Spleen (tissue), 11 donors: Measurements from ENCODE around the gene DUSP10. TPM values are rescaled to one million over a fixed set of nuclear protein-coding genes. Genes with fewer than 3 reads are reported as not detected.

ENCODE experiments used
- DNase-seq: peaks from one replicate; pipeline ENCODE4 v3.0.0-alpha.2; 2020
- H3K27ac ChIP-seq, 8 donors: fragments of 200-600 bp; sonication (generic) in 7 of 8; 1 replicate in 4 of 8; 2 replicates in 4 of 8; pipeline versions ENCODE4 v1.5.0 to v1.8.0; 2016 to 2021; ENCODE audit warnings: inconsistent platforms in 4 of 8, mild to moderate bottlenecking in 4 of 8, moderate library complexity in 1 of 8
- H3K27me3 ChIP-seq, 7 donors: fragments of 200-600 bp; sonication (generic) in 6 of 7; replicated peaks in 1 of 7; 1 replicate in 4 of 7; 2 replicates in 3 of 7; pipeline versions ENCODE4 v1.5.0 to v1.8.0; 2016 to 2021; ENCODE audit warnings: inconsistent platforms in 3 of 7, mild to moderate bottlenecking in 1 of 7
- H3K36me3 ChIP-seq, 6 donors: fragments of 200-600 bp; sonication (generic) in 5 of 6; 1 replicate in 4 of 6; 2 replicates in 2 of 6; pipeline versions ENCODE4 v1.5.0 to v1.8.0; 2016 to 2021; ENCODE audit warnings: inconsistent platforms in 2 of 6
- H3K4me1 ChIP-seq, 6 donors: fragments of 200-600 bp; sonication (generic) in 5 of 6; 1 replicate in 3 of 6; 2 replicates in 3 of 6; pipeline versions ENCODE4 v1.5.0 to v1.8.0; 2016 to 2021; ENCODE audit warnings: inconsistent platforms in 3 of 6
- H3K4me3 ChIP-seq, 8 donors: fragments of 200-600 bp; sonication (generic) in 7 of 8; 1 replicate in 4 of 8; 2 replicates in 4 of 8; pipeline versions ENCODE4 v1.5.0 to v1.8.0; 2016 to 2021; ENCODE audit warnings: inconsistent platforms in 4 of 8, mild to moderate bottlenecking in 4 of 8, moderate library complexity in 2 of 8
- H3K9me3 ChIP-seq, 8 donors: fragments of 200-600 bp; sonication (generic) in 7 of 8; 1 replicate in 4 of 8; 2 replicates in 4 of 8; pipeline versions ENCODE4 v1.5.0 to v1.8.0; 2016 to 2021; ENCODE audit warnings: inconsistent platforms in 4 of 8
- POLR2A ChIP-seq, 3 donors: fragments of 450-650 bp; IDR thresholded peaks; one replicate each; pipeline ENCODE4 v1.5.1; 2017; ENCODE audit warnings: antibody characterized with exemption in 3 of 3, mild to moderate bottlenecking in 1 of 3
- POLR2AphosphoS5 ChIP-seq, 3 donors: sonication (generic); formaldehyde crosslinking; IDR thresholded peaks; one replicate each; pipeline ENCODE4 v1.5.1; 2017; ENCODE audit warnings: antibody characterized with exemption in 3 of 3
- WGBS, 5 donors: extraction: QIAGEN DNeasy Blood & Tissue Kit in 3 of 5; methylation state at CpG; one replicate each; pipeline versions ENCODE4 v1.1.5 to v1.1.7; 2013 to 2018; 5-methylcytosine and 5-hydroxymethylcytosine counted together
- intact Hi-C: fragments of 100-400 bp; cut with DNase I; formaldehyde crosslinking; loops from one replicate; pipeline ENCODE4 v1.15.0; 2023; ENCODE audit warnings: low total_unique reads
- polyA plus RNA-seq, 3 donors: library from polyadenylated mRNA; stranded (reverse); fragments of 200-250 nt; gene quantifications; one replicate each; pipeline ENCODE4 v1.2.1, GENCODE V29; 2013
- total RNA-seq, 7 donors: library from RNA; depleted of rRNA in 3 of 7; stranded (reverse); fragments of >200 nt in 3 of 7; fragmentation: NEBNext Ultra II Directional in 4 of 7; extraction: Animal tissue kit (Norgen Biotek cat#: 25700) in 4 of 7; gene quantifications; one replicate each; pipeline versions ENCODE4 v1.1.0 to v1.2.1, GENCODE V29; 2016 to 2021
- TF ChIP-seq, protein P1 (sequence below), 11 experiments: fragments of 200-600 bp in 7 of 11; fragments of 450-650 bp in 4 of 11; sonication (generic) in 4 of 11; IDR thresholded peaks in 8 of 11; conservative IDR thresholded peaks in 3 of 11; 1 replicate in 7 of 11; 2 replicates in 4 of 11; pipeline versions ENCODE4 v1.4.0 to v1.8.0; 2016 to 2021; ENCODE audit warnings: antibody characterized with exemption in 11 of 11, inconsistent platforms in 4 of 11, mild to moderate bottlenecking in 1 of 11
- donor health status: healthy with polysubstance abuse.
- donor health status: DM: no; HTN: no; CAD: no; lungs with moderate emphysema.
- donor health status: DM: no; HTN: no; CAD: no.
- donor health status: Bipolar disorder and iron deficiency.
- donor health status: healthy.
- donor health status: DM: no; HTN: no; CAD: no.
- donor health status: DM: yes; HTN: yes; CAD: no.

DUSP10 gene
- total and polyA plus RNA-seq, 10 donors = 3.4 to 11.9 (median 7.4) TPM

DNA sequence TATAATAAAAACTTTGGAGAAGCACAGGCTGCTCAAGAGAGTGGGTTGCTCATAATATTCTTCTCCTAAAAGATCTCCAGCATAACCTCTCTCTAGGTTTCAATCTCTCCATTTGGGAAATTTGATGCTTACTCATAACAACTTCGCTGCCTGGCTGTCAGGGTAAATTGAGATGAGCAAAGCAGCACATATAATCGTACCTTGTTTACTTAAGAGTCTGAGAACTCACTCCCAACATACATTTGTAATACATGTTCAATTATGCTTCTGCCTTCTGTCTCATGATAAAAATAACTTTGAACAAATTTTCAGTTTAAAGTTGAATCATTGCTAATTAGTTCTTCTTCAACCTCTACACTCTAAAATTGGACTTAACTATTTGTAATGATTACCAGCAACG, 68.9 kb downstream of the DUSP10 start:
- Histone ChIP-seq H3K27me3 (no peaks in the 10 kb centered on the region), H3K4me3 (no peak overlapping the region), H3K27ac (no peak overlapping the region), H3K9me3 (no peaks in the 10 kb centered on the region), H3K36me3 (no peaks in the 10 kb centered on the region), H3K4me1 (no peaks in the 10 kb centered on the region)
- DNase-seq = no peak
- no peak for TF ChIP-seq POLR2AphosphoS5 (IDR thresholded peaks at IDR 0.05)
- TF ChIP-seq POLR2A (IDR thresholded peaks at IDR 0.05) = no peak
- TF ChIP-seq, protein P1, sequence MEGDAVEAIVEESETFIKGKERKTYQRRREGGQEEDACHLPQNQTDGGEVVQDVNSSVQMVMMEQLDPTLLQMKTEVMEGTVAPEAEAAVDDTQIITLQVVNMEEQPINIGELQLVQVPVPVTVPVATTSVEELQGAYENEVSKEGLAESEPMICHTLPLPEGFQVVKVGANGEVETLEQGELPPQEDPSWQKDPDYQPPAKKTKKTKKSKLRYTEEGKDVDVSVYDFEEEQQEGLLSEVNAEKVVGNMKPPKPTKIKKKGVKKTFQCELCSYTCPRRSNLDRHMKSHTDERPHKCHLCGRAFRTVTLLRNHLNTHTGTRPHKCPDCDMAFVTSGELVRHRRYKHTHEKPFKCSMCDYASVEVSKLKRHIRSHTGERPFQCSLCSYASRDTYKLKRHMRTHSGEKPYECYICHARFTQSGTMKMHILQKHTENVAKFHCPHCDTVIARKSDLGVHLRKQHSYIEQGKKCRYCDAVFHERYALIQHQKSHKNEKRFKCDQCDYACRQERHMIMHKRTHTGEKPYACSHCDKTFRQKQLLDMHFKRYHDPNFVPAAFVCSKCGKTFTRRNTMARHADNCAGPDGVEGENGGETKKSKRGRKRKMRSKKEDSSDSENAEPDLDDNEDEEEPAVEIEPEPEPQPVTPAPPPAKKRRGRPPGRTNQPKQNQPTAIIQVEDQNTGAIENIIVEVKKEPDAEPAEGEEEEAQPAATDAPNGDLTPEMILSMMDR (IDR thresholded peaks at IDR 0.05 in 8 of 11, conservative IDR thresholded peaks at IDR 0.05 in 3 of 11) = no peak
- intact Hi-C loops = no loop called here
- 55 to 91% (median 77%) methylated on average over 3 of the region's 3 CpGs for WGBS, 5 donors

DNA sequence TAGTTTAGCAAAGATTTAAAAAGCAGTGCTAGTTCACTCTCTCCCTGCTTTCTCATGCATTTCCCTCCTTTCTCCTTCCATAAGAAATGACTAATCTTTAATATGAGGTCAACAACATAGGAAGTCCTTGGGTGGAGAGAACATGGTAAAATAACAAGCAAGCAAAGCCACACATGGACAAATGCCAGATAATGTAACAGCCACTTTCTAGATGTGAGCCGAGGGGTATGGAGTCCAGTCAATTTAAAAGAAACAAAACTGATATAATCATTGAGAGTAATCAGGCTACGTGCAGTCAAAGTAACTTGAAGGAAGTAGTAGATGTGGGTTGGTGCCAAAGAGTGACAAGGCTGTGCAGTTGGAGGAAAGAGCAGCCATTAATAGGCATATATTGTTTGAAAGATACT, 69.6 kb downstream of the DUSP10 start:
- intact Hi-C loops = no loop called here
- H3K36me3 ChIP-seq = no peaks in the 10 kb centered on the region
- no peak for DNase-seq
- H3K27ac ChIP-seq = no peak overlapping the region
- H3K4me3 ChIP-seq = no peak overlapping the region
- TF ChIP-seq, protein P1 (IDR thresholded peaks at IDR 0.05 in 8 of 11, conservative IDR thresholded peaks at IDR 0.05 in 3 of 11) = no peak
- no peak for TF ChIP-seq POLR2AphosphoS5 (IDR thresholded peaks at IDR 0.05)
- TF ChIP-seq POLR2A (IDR thresholded peaks at IDR 0.05) = no peak
- no peaks in the 10 kb centered on the region for H3K9me3 ChIP-seq
- no peaks in the 10 kb centered on the region for H3K4me1 ChIP-seq
- WGBS, 5 donors = 46 to 74% (median 59%) methylated on average over 2 of the region's 2 CpGs
- H3K27me3 ChIP-seq = no peaks in the 10 kb centered on the region

DNA sequence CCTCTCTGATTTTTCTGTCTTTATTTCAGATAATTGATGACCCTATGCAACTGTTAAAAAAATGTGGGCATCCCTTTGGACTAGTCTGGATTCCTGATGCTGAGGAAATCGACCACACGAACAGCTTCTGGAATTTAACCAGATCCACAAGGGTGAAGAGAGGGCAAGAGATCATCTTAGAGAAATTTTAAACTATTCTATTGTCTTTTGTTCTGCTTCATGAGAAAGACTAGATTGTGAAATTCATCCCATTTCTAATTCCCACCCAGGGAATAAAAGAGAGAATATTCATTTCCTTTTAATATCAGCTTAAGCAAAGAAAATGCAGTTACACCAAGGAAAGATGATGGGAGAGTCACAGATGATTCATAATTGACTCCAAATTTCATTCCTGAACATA, 71.8 kb downstream of the DUSP10 start:
- no peak for DNase-seq
- H3K9me3 ChIP-seq = no peaks in the 10 kb centered on the region
- H3K27ac ChIP-seq = no peak overlapping the region
- H3K4me3 ChIP-seq = no peak overlapping the region
- no peak for TF ChIP-seq POLR2A (IDR thresholded peaks at IDR 0.05)
- TF ChIP-seq, protein P1 (IDR thresholded peaks at IDR 0.05 in 8 of 11, conservative IDR thresholded peaks at IDR 0.05 in 3 of 11) = no peak
- TF ChIP-seq POLR2AphosphoS5 (IDR thresholded peaks at IDR 0.05) = no peak
- H3K36me3 ChIP-seq = no peaks in the 10 kb centered on the region
- intact Hi-C loops = no loop called here
- H3K4me1 ChIP-seq = no peaks in the 10 kb centered on the region
- 76 to 95% (median 86%) methylated on average over 2 of the region's 2 CpGs for WGBS, 5 donors
- H3K27me3 ChIP-seq = no peaks in the 10 kb centered on the region

DNA sequence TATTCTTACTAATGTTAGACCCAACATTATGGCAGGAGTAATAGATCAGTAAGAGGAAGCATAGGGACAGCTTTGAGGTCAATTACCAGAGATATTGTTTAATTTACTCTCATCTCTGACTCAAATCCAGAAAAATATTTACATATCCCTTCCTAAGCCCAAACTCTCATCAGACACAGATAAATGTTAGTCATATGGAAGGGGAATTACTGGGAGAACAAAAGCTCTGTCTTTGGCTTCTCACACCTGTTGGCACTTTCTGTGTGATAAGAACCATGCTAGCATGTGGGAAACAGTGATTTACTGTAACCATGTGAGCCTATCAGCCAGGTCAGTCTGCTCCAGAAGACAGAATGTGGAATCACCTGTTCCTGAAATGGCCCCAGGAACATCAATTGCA, 72.4 kb downstream of the DUSP10 start:
- Histone ChIP-seq H3K9me3 (no peaks in the 10 kb centered on the region), H3K27me3 (no peaks in the 10 kb centered on the region), H3K36me3 (no peaks in the 10 kb centered on the region), H3K4me1 (no peaks in the 10 kb centered on the region), H3K27ac (no peak overlapping the region), H3K4me3 (no peak overlapping the region)
- DNase-seq = no peak
- intact Hi-C loops = no loop called here
- TF ChIP-seq, protein P1 (IDR thresholded peaks at IDR 0.05 in 8 of 11, conservative IDR thresholded peaks at IDR 0.05 in 3 of 11) = no peak
- TF ChIP-seq POLR2AphosphoS5 (IDR thresholded peaks at IDR 0.05) = no peak
- TF ChIP-seq POLR2A (IDR thresholded peaks at IDR 0.05) = no peak
